Caco-2 (cell line): ENCODE measurements around the gene PIGV. TPM values are rescaled to one million over a fixed set of nuclear protein-coding genes. Genes with fewer than 3 reads are reported as not detected.

Experiments
- BruUV-seq: library from RNA; stranded (reverse); fragments of 400-500 nt; replicated peaks from 2 replicates; lab custom pipeline; 2021; lab: Mats Ljungman, UMichigan
- CTCF ChIA-PET: fragments of 300-600 bp; sonication (Branson Sonifier 250); formaldehyde crosslinking; loops from one replicate; lab custom pipeline; 2022; ENCODE audit warnings: antibody characterized with exemption; lab: Charles Lee
- POLR2A ChIA-PET: fragments of 300-600 bp; sonication (Branson Sonifier 250); formaldehyde crosslinking; loops from one replicate; lab custom pipeline; 2022; ENCODE audit warnings: antibody characterized with exemption; lab: Charles Lee
- DNase-seq, 2 experiments: peaks; one replicate each; pipeline versions ENCODE4 v3.0.0 to v3.0.0-alpha.2; 2020 to 2022
- H3K27me3 ChIP-seq: replicated peaks from 2 replicates; pipeline ENCODE4 v1.6.0; 2011; ENCODE audit warnings: low read length; ENCODE audit not compliant: control insufficient read depth, insufficient read depth
- H3K36me3 ChIP-seq: 2 replicates; pipeline ENCODE4 v1.5.1; 2011; ENCODE audit warnings: low read length; ENCODE audit not compliant: control insufficient read depth, insufficient read depth
- H3K4me1 ChIP-seq: fragments of 250-450 bp; sonication (Bioruptor Pico); 2 replicates; pipeline ENCODE4 v1.5.1; 2020; ENCODE audit warnings: mild to moderate bottlenecking
- H3K4me3 ChIP-seq: 2 replicates; pipeline ENCODE4 v1.5.1; 2011; ENCODE audit warnings: low read depth, mild to moderate bottlenecking, control low read depth, low read length
- H3K9me3 ChIP-seq: fragments of 250-450 bp; sonication (Bioruptor Pico); 2 replicates; pipeline ENCODE4 v1.5.1; 2020; ENCODE audit warnings: mild to moderate bottlenecking, moderate library complexity
- H3K27ac Mint-ChIP-seq: one replicate; pipeline ENCODE4 v1.8.0; 2022; ENCODE audit warnings: mixed read lengths; ENCODE audit not compliant: unreplicated experiment
- H3K27me3 Mint-ChIP-seq: one replicate; pipeline ENCODE4 v1.8.0; 2022; ENCODE audit warnings: mixed read lengths; ENCODE audit not compliant: insufficient read depth, unreplicated experiment
- H3K36me3 Mint-ChIP-seq: one replicate; pipeline ENCODE4 v1.8.0; 2022; ENCODE audit warnings: mild to moderate bottlenecking, mixed read lengths; ENCODE audit not compliant: insufficient read depth, unreplicated experiment
- H3K4me1 Mint-ChIP-seq: one replicate; pipeline ENCODE4 v1.8.0; 2022; ENCODE audit warnings: low read depth, mixed read lengths; ENCODE audit not compliant: unreplicated experiment
- H3K4me3 Mint-ChIP-seq: one replicate; pipeline ENCODE4 v1.8.0; 2022; ENCODE audit warnings: mild to moderate bottlenecking, moderate library complexity, mixed read lengths; ENCODE audit not compliant: unreplicated experiment
- H3K9me3 Mint-ChIP-seq: one replicate; pipeline ENCODE4 v1.8.0; 2022; ENCODE audit warnings: mixed read lengths; ENCODE audit not compliant: unreplicated experiment
- intact Hi-C: fragments of 100-400 bp; cut with micrococcal nuclease; formaldehyde crosslinking; loops from one replicate; pipeline ENCODE4 v1.10.0; 2022; ENCODE audit not compliant: unreplicated experiment
- total RNA-seq: library from RNA; stranded (reverse); gene quantifications from 2 replicates; pipeline ENCODE4 v1.2.3, GENCODE V29; 2022
- TF ChIP-seq, protein P1 (sequence below), 2 experiments: fragments of 200-600 bp in 1 of 2; IDR thresholded peaks; 1 replicate in 1 of 2; 2 replicates in 1 of 2; pipeline versions ENCODE4 v1.5.1 to v1.8.0; 2011 to 2022; ENCODE audit warnings: antibody characterized with exemption in 1 of 2, control low read depth in 1 of 2, inconsistent platforms in 1 of 2, low read depth in 1 of 2, low read length in 1 of 2, mild to moderate bottlenecking in 1 of 2, moderate library complexity in 1 of 2; ENCODE audit not compliant: insufficient read depth in 1 of 2, severe bottlenecking in 1 of 2, unreplicated experiment in 1 of 2

The PIGV gene
- total RNA-seq, 1 experiment from 2014 or later, result 10.0 TPM

DNA sequence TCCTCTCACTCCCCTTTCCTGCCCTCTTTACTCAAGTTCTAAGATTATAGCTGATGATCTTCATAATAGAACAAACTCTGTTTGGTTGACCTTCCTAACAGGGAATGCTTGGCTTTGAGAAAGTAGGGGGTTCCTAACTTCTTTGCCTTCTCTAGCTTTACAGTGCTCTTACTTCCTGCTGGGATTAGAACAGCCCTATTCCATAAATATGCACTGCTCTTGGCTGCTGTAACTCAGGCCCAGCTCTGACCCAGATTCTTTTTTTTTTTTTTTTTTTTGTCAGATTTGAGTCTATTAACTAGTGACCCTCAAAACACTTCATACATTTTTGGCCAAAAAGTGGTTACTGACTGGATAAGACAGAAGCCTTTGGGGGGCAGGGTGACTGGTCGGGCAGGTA is 39.4 kb upstream of the PIGV start:
- Mint-ChIP-seq H3K4me1 (no peaks in the 10 kb centered on the region), H3K9me3 (no peaks in the 10 kb centered on the region), H3K27me3 (no peaks in the 10 kb centered on the region), H3K36me3 (peaks cover 63% of the 10 kb centered on the region), H3K4me3 (no peak overlapping the region), H3K27ac (no peak overlapping the region)
- intact Hi-C loops, result no loop called here
- BruUV-seq, result no TSS peak
- H3K9me3 ChIP-seq, result no peaks in the 10 kb centered on the region
- no peaks in the 10 kb centered on the region for H3K27me3 ChIP-seq
- H3K4me1 ChIP-seq, result no peaks in the 10 kb centered on the region
- POLR2A ChIA-PET, result no interaction called here
- no peak overlapping the region for H3K4me3 ChIP-seq
- TF ChIP-seq, protein P1, sequence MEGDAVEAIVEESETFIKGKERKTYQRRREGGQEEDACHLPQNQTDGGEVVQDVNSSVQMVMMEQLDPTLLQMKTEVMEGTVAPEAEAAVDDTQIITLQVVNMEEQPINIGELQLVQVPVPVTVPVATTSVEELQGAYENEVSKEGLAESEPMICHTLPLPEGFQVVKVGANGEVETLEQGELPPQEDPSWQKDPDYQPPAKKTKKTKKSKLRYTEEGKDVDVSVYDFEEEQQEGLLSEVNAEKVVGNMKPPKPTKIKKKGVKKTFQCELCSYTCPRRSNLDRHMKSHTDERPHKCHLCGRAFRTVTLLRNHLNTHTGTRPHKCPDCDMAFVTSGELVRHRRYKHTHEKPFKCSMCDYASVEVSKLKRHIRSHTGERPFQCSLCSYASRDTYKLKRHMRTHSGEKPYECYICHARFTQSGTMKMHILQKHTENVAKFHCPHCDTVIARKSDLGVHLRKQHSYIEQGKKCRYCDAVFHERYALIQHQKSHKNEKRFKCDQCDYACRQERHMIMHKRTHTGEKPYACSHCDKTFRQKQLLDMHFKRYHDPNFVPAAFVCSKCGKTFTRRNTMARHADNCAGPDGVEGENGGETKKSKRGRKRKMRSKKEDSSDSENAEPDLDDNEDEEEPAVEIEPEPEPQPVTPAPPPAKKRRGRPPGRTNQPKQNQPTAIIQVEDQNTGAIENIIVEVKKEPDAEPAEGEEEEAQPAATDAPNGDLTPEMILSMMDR (IDR thresholded peaks at IDR 0.05; ENCODE audit: insufficient read depth in 1 of 2, low read depth in 1 of 2, low read length in 1 of 2, severe bottlenecking in 1 of 2, unreplicated experiment in 1 of 2), result no peak
- H3K36me3 ChIP-seq, result no peaks in the 10 kb centered on the region; the same call in 1 of the 2 replicates
- CTCF ChIA-PET, result interaction anchor here (1.9 kb wide), 1 partner anchor 146 kb away, joined by 8 read pairs; no protein-coding TSS in a partner anchor
- no peak for DNase-seq

DNA sequence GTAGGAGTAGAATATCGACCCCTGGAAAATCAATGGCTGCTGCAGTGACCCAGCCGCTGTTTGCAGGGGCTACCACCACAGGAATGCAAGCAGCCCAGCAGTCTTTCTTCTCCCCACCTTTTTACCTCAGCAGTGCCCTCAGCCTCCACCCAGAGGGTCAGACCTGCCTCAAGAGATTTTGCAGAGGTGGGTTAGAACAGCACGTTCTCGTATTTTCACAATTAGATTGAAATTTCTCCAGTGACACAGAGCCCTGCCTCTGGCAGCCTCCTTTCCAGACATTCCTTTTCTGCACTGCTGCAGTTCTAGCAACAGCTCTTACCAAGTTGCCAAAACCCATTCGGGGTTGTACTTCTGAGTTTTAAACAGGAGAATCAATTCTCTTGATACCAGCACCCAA is 38.3 kb upstream of the PIGV start:
- TF ChIP-seq, protein P1 (IDR thresholded peaks at IDR 0.05; ENCODE audit: insufficient read depth in 1 of 2, low read depth in 1 of 2, low read length in 1 of 2, severe bottlenecking in 1 of 2, unreplicated experiment in 1 of 2), result no peak
- intact Hi-C loops, result no loop called here
- H3K27ac Mint-ChIP-seq, result no peak overlapping the region
- BruUV-seq, result no TSS peak
- H3K9me3 ChIP-seq, result no peaks in the 10 kb centered on the region
- H3K36me3 Mint-ChIP-seq, result peaks cover 62% of the 10 kb centered on the region
- no peak overlapping the region for H3K4me3 ChIP-seq
- ChIA-PET CTCF (interaction anchor here (1.9 kb wide), 1 partner anchor 148 kb away, joined by 8 read pairs; no protein-coding TSS in a partner anchor), POLR2A (no interaction called here)
- no peaks in the 10 kb centered on the region for H3K4me1 Mint-ChIP-seq
- H3K27me3 Mint-ChIP-seq, result no peaks in the 10 kb centered on the region
- no peaks in the 10 kb centered on the region for H3K27me3 ChIP-seq
- H3K4me1 ChIP-seq, result no peaks in the 10 kb centered on the region
- no peaks in the 10 kb centered on the region for H3K9me3 Mint-ChIP-seq
- no peak for DNase-seq
- H3K4me3 Mint-ChIP-seq, result no peak overlapping the region
- H3K36me3 ChIP-seq, result no peaks in the 10 kb centered on the region; the same call in 1 of the 2 replicates

GRCh38 chr1:26750428-26750827 is 37.3 kb upstream of the PIGV start:
- intact Hi-C loops, result no loop called here

More at GRCh38 chr1:26750428-26750827, 37.3 kb upstream of the PIGV start:
- POLR2A ChIA-PET, result no interaction called here
- Mint-ChIP-seq H3K27ac (no peak overlapping the region), H3K4me3 (no peak overlapping the region), H3K27me3 (no peaks in the 10 kb centered on the region), H3K9me3 (no peaks in the 10 kb centered on the region), H3K36me3 (peaks cover 66% of the 10 kb centered on the region), H3K4me1 (no peaks in the 10 kb centered on the region)
- Histone ChIP-seq H3K27me3 (no peaks in the 10 kb centered on the region), H3K4me3 (no peak overlapping the region), H3K4me1 (no peaks in the 10 kb centered on the region), H3K9me3 (no peaks in the 10 kb centered on the region), H3K36me3 (no peaks in the 10 kb centered on the region; the same call in 1 of the 2 replicates)
- no peak for DNase-seq
- no TSS peak for BruUV-seq
- TF ChIP-seq, protein P1 (IDR thresholded peaks at IDR 0.05; ENCODE audit: insufficient read depth in 1 of 2, low read depth in 1 of 2, low read length in 1 of 2, severe bottlenecking in 1 of 2, unreplicated experiment in 1 of 2), result no peak
- CTCF ChIA-PET, result no interaction called here
